HG02588 (cell line): ENCODE data around the gene MRPS5.
A peak's percentile ranks its signal among the peaks of the same experiment; 100 is the strongest.

Experiments used
- ATAC-seq: cut with Tn5 transposase; IDR thresholded peaks from one replicate; pipeline ENCODE4 v1.9.1; 2021; ENCODE audit warnings: mild to moderate bottlenecking, moderate library complexity; ENCODE audit not compliant: unreplicated experiment

MRPS5 gene

GRCh38 chr2:95091885-95092555 lies 29.6 kb downstream of the MRPS5 start:
- ATAC-seq = no peak

- no peak for ATAC-seq
These were observed 34.2 kb downstream of the MRPS5 start for GRCh38 chr2:95087379-95087778.

GRCh38 chr2:95086017-95086416 lies 35.6 kb downstream of the MRPS5 start:
- no peak for ATAC-seq

GRCh38 chr2:95082477-95082876 lies 39.1 kb downstream of the MRPS5 start:
- ATAC-seq = no peak

GRCh38 chr2:95079199-95079683 lies 42.4 kb downstream of the MRPS5 start:
- ATAC-seq = no peak

GRCh38 chr2:95077861-95078603 lies 43.6 kb downstream of the MRPS5 start:
- no peak for ATAC-seq

GRCh38 chr2:95077530-95077825 lies 44.1 kb downstream of the MRPS5 start:
- no peak for ATAC-seq

GRCh38 chr2:95076705-95077529 lies 44.7 kb downstream of the MRPS5 start:
- peak; percentile 82 for ATAC-seq

- ATAC-seq = no peak
These were observed 46.0 kb downstream of the MRPS5 start for GRCh38 chr2:95075440-95076132.

GRCh38 chr2:95074663-95075439 lies 46.8 kb downstream of the MRPS5 start:
- no peak for ATAC-seq

- ATAC-seq = no peak
These were observed 47.5 kb downstream of the MRPS5 start for GRCh38 chr2:95073856-95074662.

GRCh38 chr2:95072424-95072823 lies 49.2 kb downstream of the MRPS5 start:
- ATAC-seq = no peak

- no peak for ATAC-seq
These were observed 49.8 kb downstream of the MRPS5 start for GRCh38 chr2:95071856-95072255.

GRCh38 chr2:95069465-95069864 lies 52.1 kb downstream of the MRPS5 start:
- ATAC-seq = no peak

- ATAC-seq = no peak
These were observed 53.4 kb downstream of the MRPS5 start for GRCh38 chr2:95068256-95068655.

GRCh38 chr2:95063086-95063958 lies 58.3 kb downstream of the MRPS5 start:
- peak; percentile 81 for ATAC-seq

GRCh38 chr2:95062242-95063085 lies 59.1 kb downstream of the MRPS5 start:
- peak; percentile 25 for ATAC-seq
